Thoracic aorta (tissue), 2 donors: ENCODE measurements around the gene USB1. TPM values are rescaled to one million over a fixed set of nuclear protein-coding genes. Genes with fewer than 3 reads are reported as not detected.
"Not testable (repeated sequence)": the region's sequence is repeated elsewhere in the genome, so short reads cannot be mapped to it uniquely, and the experiment has no call there.

Source experiments
- ATAC-seq: fragments of 150-250 bp; one replicate; pipeline ENCODE4 v1.8.0; 2017; ENCODE audit warnings: low read depth; ENCODE audit not compliant: insufficient number of reproducible peaks, low FRiP score
- DNase-seq: peaks from one replicate; pipeline ENCODE4 v3.0.0-alpha.2; 2020; ENCODE audit warnings: low spot score
- H3K27ac ChIP-seq, 2 donors: fragments of 200-600 bp; sonication (generic); 1 replicate in 1 of 2; 2 replicates in 1 of 2; pipeline ENCODE4 v1.5.1; 2016; ENCODE audit warnings: mild to moderate bottlenecking in 2 of 2, moderate library complexity in 2 of 2
- H3K27me3 ChIP-seq: fragments of 200-600 bp; sonication (generic); replicated peaks from 2 replicates; pipeline ENCODE4 v1.6.0; 2016; ENCODE audit warnings: mild to moderate bottlenecking; ENCODE audit not compliant: insufficient read depth
- H3K36me3 ChIP-seq: fragments of 200-600 bp; sonication (generic); one replicate; pipeline ENCODE4 v1.5.1; 2016
- H3K4me1 ChIP-seq, 2 donors: fragments of 200-600 bp; sonication (generic); 1 replicate in 1 of 2; 2 replicates in 1 of 2; pipeline versions ENCODE4 v1.5.1 to v1.6.0; 2016; ENCODE audit warnings: low read depth in 2 of 2, mild to moderate bottlenecking in 1 of 2; ENCODE audit not compliant: control insufficient read depth in 1 of 2
- H3K4me3 ChIP-seq: fragments of 200-600 bp; sonication (generic); 2 replicates; pipeline ENCODE4 v1.5.1; 2016; ENCODE audit warnings: mild to moderate bottlenecking
- H3K9me3 ChIP-seq: fragments of 200-600 bp; sonication (generic); 2 replicates; pipeline ENCODE4 v1.5.1; 2016
- total RNA-seq, 2 donors: library from RNA; depleted of rRNA; stranded (reverse); fragments of >200 nt; gene quantifications; one replicate each; pipeline versions ENCODE4 v1.1.0 to v1.2.3, GENCODE V29; 2016
- TF ChIP-seq, protein P1 (sequence below): fragments of 200-600 bp; sonication (generic); IDR thresholded peaks from one replicate; pipeline ENCODE4 v1.5.1; 2019; ENCODE audit warnings: antibody characterized with exemption

Gene USB1
- total RNA-seq, 2 donors from 2014 or later: 55.9 to 90.3 TPM

DNA sequence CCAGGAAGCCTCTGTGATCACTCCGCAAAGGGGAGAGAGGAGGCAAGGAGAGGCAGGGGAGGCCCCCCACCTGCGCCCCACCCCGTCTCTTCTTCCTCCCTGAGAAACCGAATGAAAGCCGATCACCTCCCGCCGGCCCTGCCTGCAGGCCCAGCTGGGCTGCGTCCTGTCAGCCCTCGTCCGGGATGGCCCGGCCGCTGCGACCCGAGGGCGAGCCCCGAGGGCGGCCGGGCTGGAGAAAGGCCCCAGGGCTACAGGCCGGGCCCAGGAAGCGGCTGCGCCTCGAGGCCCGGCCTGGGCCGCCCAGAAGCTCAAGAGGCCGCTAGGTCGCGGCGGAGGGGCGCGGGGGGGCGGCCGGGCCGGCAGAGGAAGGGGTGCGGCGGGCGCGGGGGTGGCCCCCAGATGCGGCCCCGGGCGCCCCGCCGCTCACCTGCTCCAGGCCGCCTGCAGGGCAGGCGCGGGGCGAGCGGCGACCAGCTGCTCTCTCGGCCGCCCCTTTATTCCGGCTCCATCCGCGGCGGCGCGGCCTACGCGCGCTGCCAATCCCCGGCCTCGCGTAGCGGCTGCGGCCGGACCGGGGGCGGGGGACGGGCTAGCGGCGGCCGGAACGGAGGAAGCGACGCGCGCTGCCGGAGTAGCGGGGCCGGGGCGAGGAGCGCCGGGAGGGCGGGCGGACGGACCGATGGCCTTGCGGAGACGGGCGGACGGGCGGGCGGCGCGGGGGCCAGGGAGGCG lies 1.1 kb upstream of the USB1 start, which contains the start of gene ZNF319:
Gene ZNF319 (minus strand): TSS at position 702 of the 735 bp plus-strand sequence. CDS start 2,407 bp downstream, outside the sequence.
- Histone ChIP-seq H3K4me1 (peaks cover 18 to 31% of the 10 kb centered on the region in 2 donors), H3K27me3 (no peaks in the 10 kb centered on the region), H3K4me3 (peak within 1 kb of the TSS; percentile 84), H3K9me3 (no peaks in the 10 kb centered on the region), H3K27ac (peak within 1 kb of the TSS; percentile 83 to 91), H3K36me3 (peaks cover 22% of the 10 kb centered on the region)
- peak; percentile 7 for ATAC-seq
- no peak for DNase-seq
- TF ChIP-seq, protein P1, sequence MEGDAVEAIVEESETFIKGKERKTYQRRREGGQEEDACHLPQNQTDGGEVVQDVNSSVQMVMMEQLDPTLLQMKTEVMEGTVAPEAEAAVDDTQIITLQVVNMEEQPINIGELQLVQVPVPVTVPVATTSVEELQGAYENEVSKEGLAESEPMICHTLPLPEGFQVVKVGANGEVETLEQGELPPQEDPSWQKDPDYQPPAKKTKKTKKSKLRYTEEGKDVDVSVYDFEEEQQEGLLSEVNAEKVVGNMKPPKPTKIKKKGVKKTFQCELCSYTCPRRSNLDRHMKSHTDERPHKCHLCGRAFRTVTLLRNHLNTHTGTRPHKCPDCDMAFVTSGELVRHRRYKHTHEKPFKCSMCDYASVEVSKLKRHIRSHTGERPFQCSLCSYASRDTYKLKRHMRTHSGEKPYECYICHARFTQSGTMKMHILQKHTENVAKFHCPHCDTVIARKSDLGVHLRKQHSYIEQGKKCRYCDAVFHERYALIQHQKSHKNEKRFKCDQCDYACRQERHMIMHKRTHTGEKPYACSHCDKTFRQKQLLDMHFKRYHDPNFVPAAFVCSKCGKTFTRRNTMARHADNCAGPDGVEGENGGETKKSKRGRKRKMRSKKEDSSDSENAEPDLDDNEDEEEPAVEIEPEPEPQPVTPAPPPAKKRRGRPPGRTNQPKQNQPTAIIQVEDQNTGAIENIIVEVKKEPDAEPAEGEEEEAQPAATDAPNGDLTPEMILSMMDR: no peak

DNA sequence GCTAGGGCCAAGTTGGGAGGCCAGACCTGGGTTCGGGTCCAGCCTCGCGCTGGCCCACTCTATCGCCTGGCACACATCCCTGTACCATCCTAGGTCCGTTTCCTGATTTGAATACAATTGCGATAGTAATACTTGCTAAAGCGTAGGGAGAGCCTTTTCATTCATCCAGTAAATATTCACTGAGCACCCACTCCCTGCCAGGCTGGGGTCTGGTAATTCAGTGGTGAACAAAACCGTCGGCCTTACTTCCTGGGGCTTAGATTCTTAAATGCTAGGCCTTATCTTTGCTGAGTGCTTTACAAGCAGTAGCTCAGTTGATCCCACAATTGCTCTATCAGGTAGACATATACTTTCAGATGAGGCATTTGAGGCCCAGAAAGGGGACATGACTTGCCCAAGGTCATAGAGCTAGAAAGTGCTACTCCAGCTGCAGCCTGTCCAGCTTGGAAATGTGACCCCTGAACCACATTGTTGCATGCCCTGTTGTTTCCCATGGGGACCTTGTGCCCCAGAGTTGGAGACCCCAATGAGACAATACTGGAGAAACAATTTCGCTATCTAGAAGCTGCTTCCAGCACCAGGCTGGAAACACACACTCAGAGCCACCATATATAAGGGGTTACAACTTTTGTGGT lies 691 bp downstream of the USB1 start:
- Histone ChIP-seq H3K36me3 (peaks cover 11% of the 10 kb centered on the region), H3K4me3 (peak overlapping the region; percentile 84)

DNA sequence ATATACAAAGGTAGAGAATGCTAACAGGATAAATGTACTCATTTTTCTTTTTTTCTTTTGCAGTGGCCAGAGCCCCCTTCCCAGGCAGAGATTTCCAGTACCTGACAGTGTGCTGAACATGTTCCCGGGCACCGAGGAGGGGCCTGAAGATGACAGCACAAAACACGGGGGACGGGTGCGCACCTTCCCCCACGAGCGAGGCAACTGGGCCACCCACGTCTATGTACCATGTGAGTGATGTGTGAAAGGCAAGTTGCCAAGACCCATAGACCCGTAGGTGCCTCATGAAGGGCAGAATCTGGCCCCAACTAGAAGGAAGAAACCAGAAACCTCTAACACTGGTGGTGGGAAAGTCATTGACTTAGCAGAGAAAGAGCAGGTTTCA lies 1.2 kb downstream of the USB1 start:
- H3K4me3 ChIP-seq: no peak overlapping the region
- ATAC-seq: no peak
- peaks cover 18 to 32% of the 10 kb centered on the region in 2 donors for H3K4me1 ChIP-seq
- H3K27me3 ChIP-seq: no peaks in the 10 kb centered on the region
- no peak for DNase-seq
- TF ChIP-seq, protein P1: no peak
- H3K27ac ChIP-seq: peak overlapping the region in 1 of 2 donors; percentile 91
- H3K36me3 ChIP-seq: peaks cover 6% of the 10 kb centered on the region
- no peaks in the 10 kb centered on the region for H3K9me3 ChIP-seq

More for the DNA sequence above, 691 bp downstream of the USB1 start:
- H3K27ac ChIP-seq: peak overlapping the region; percentile 83 to 91
- no peaks in the 10 kb centered on the region for H3K27me3 ChIP-seq
- ATAC-seq: no peak
- no peak for DNase-seq
- TF ChIP-seq, protein P1: no peak
- H3K4me1 ChIP-seq: peaks cover 18 to 32% of the 10 kb centered on the region in 2 donors
- no peaks in the 10 kb centered on the region for H3K9me3 ChIP-seq

DNA sequence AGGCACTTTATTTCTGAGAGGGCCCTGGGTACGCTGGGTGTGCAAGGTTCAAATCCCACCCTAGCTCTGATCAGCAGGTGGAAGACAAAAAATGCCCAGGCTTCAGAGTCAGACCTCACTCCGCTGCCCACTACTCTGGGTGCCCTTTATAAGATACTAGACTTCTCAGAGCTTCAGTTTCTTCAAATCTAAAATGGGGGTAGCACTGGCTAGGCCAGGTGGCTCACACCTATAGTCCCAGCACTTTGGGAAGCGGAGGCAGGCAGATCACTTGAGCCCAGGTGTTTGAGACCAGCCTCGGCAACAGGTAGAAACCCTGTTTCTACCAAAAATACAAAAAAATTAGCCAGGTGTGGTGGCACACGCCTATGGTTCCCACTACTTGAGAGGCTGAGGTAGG lies 1.7 kb downstream of the USB1 start:
- ATAC-seq (no peak), DNase-seq (no peak)
- TF ChIP-seq, protein P1: no peak
- Histone ChIP-seq H3K36me3 (peaks cover under 1% of the 10 kb centered on the region), H3K9me3 (no peaks in the 10 kb centered on the region), H3K4me1 (peaks cover 18 to 32% of the 10 kb centered on the region in 2 donors), H3K27me3 (no peaks in the 10 kb centered on the region), H3K27ac (no peak overlapping the region), H3K4me3 (no peak overlapping the region)

DNA sequence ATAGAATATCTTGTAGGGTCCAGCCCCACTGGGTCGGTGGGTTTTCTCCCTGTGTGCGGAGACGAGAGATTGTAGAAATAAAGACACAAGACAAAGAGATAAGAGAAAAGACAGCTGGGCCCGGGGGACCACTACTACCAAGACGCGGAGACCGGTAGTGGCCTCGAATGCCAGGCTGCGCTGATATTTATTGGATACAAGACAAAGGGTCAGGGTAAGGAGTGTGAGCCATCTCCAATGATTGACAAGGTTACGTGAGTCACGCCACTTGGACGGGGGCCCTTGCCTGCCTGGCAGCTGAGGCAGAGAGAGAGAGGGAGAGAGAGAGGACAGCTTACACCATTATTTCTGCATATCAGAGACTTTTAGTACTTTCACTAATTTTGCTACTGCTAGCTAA lies 3.5 kb downstream of the USB1 start:
- H3K36me3 ChIP-seq, DNase-seq, ATAC-seq, H3K9me3 ChIP-seq, H3K27me3 ChIP-seq: not testable (repeated sequence)
- H3K4me3 ChIP-seq: peak overlapping the region; percentile 32
- H3K4me1 ChIP-seq: peaks cover 9 to 16% of the 10 kb centered on the region in 2 donors
- peak overlapping the region; percentile 2 to 17 for H3K27ac ChIP-seq
